Neural progenitor cell (in vitro differentiated cells): Measurements from ENCODE around the gene SLC51B. TPM values are rescaled to one million over a fixed set of nuclear protein-coding genes. Genes with fewer than 3 reads are reported as not detected.

ENCODE experiments used
- DNase-seq: peaks from one replicate; pipeline ENCODE4 v3.0.0-alpha.2; 2016; ENCODE audit warnings: low spot score
- H2AFZ ChIP-seq: fragments of 200-600 bp; sonication (generic); replicated peaks from 2 replicates; pipeline ENCODE4 v1.6.1; 2016; ENCODE audit warnings: antibody characterized with exemption
- H3F3A ChIP-seq: fragments of 200-600 bp; sonication (generic); 2 replicates; pipeline ENCODE4 v1.6.1; 2016; ENCODE audit warnings: antibody characterized with exemption, low read depth
- H3K27ac ChIP-seq: fragments of 200-600 bp; sonication (generic); 2 replicates; pipeline ENCODE4 v1.5.1; 2016; ENCODE audit warnings: mild to moderate bottlenecking
- H3K27me3 ChIP-seq: fragments of 200-600 bp; sonication (generic); 2 replicates; pipeline ENCODE4 v1.6.1; 2016; ENCODE audit warnings: mild to moderate bottlenecking, moderate library complexity
- H3K36me3 ChIP-seq: fragments of 200-600 bp; sonication (generic); 2 replicates; pipeline ENCODE4 v1.5.1; 2016
- H3K4me1 ChIP-seq: fragments of 200-600 bp; sonication (generic); 2 replicates; pipeline ENCODE4 v1.6.1; 2016; ENCODE audit warnings: mixed run types
- H3K4me2 ChIP-seq: fragments of 200-600 bp; sonication (generic); 2 replicates; pipeline ENCODE4 v1.6.1; 2016
- H3K4me3 ChIP-seq: fragments of 200-600 bp; sonication (generic); 2 replicates; pipeline ENCODE4 v1.5.1; 2016
- H3K79me2 ChIP-seq: fragments of 200-600 bp; sonication (generic); 2 replicates; pipeline ENCODE4 v1.6.1; 2016; ENCODE audit warnings: low read depth
- H3K9ac ChIP-seq: fragments of 200-600 bp; sonication (generic); 2 replicates; pipeline ENCODE4 v1.6.1; 2016
- H3K9me3 ChIP-seq: fragments of 200-600 bp; sonication (generic); 2 replicates; pipeline ENCODE4 v1.5.1; 2016; ENCODE audit warnings: low read depth
- H4K20me1 ChIP-seq: fragments of 200-600 bp; sonication (generic); 2 replicates; pipeline ENCODE4 v1.6.1; 2016; ENCODE audit warnings: low read depth
- H3K27ac Mint-ChIP-seq: 3 replicates; pipeline ENCODE4 v1.8.0; 2021; ENCODE audit warnings: mixed read lengths
- H3K27me3 Mint-ChIP-seq: 2 replicates; pipeline ENCODE4 v1.8.0; 2022; ENCODE audit warnings: low read depth, mild to moderate bottlenecking, inconsistent platforms, moderate library complexity, mixed read lengths; ENCODE audit not compliant: insufficient read depth
- H3K36me3 Mint-ChIP-seq: 3 replicates; pipeline ENCODE4 v1.8.0; 2021; ENCODE audit warnings: mixed read lengths
- H3K4me1 Mint-ChIP-seq: 3 replicates; pipeline ENCODE4 v1.8.0; 2021; ENCODE audit warnings: mixed read lengths
- H3K4me3 Mint-ChIP-seq: 3 replicates; pipeline ENCODE4 v1.8.0; 2021; ENCODE audit warnings: mild to moderate bottlenecking, moderate library complexity, mixed read lengths
- H3K9me3 Mint-ChIP-seq: 3 replicates; pipeline ENCODE4 v1.8.0; 2020; ENCODE audit warnings: mixed read lengths
- EZH2 ChIP-seq: fragments of 200-600 bp; sonication (generic); IDR thresholded peaks from 2 replicates; pipeline ENCODE4 v1.6.1; 2017; ENCODE audit warnings: antibody characterized with exemption, mild to moderate bottlenecking, moderate library complexity
- EZH2phosphoT487 ChIP-seq: fragments of 200-600 bp; sonication (generic); IDR thresholded peaks from 2 replicates; pipeline ENCODE4 v1.6.1; 2017; ENCODE audit warnings: antibody characterized with exemption
- total RNA-seq: library from RNA; depleted of rRNA; stranded (reverse); fragments of >200 nt; gene quantifications from 2 replicates; pipeline ENCODE4 v1.2.3, GENCODE V29; 2015; ENCODE audit warnings: low replicate concordance
- TF ChIP-seq, protein P1 (sequence below): fragments of 200-600 bp; sonication (generic); IDR thresholded peaks from 2 replicates; pipeline ENCODE4 v1.5.1; 2017; ENCODE audit warnings: antibody characterized with exemption, mild to moderate bottlenecking

Gene SLC51B
- total RNA-seq, 1 donor from 2014 or later: not detected

DNA sequence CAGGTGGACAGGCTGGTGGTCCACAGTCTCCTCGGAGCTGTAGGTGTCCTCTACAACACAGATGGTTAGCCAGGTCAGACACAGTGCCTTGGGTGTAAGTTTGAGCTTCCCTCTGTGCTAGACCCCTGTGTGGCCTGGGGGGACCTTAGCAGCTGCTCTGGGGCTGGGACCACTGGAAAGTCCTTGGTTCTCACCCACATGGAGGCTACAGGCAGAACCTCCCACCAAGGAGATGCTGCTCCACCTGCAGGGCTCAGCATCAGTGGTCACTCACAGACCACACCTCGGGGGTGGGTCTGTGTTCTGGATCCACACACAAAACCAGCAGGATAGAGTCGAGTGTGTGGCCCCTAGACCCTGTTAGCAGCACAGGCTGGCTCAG, 14.2 kb downstream of the SLC51B start:
- H3K9me3 Mint-ChIP-seq: peaks cover 4% of the 10 kb centered on the region
- Histone ChIP-seq H3K79me2 (no peaks in the 10 kb centered on the region), H2AFZ (no peak overlapping the region), H3K36me3 (no peaks in the 10 kb centered on the region), H3K27me3 (no peaks in the 10 kb centered on the region), H4K20me1 (peaks cover 8% of the 10 kb centered on the region), H3K9me3 (no peaks in the 10 kb centered on the region), H3K4me1 (no peaks in the 10 kb centered on the region), H3F3A (peaks cover 2% of the 10 kb centered on the region), H3K4me3 (no peak overlapping the region), H3K9ac (no peak overlapping the region), H3K4me2 (no peak overlapping the region), H3K27ac (no peak overlapping the region)
- TF ChIP-seq, protein P1, sequence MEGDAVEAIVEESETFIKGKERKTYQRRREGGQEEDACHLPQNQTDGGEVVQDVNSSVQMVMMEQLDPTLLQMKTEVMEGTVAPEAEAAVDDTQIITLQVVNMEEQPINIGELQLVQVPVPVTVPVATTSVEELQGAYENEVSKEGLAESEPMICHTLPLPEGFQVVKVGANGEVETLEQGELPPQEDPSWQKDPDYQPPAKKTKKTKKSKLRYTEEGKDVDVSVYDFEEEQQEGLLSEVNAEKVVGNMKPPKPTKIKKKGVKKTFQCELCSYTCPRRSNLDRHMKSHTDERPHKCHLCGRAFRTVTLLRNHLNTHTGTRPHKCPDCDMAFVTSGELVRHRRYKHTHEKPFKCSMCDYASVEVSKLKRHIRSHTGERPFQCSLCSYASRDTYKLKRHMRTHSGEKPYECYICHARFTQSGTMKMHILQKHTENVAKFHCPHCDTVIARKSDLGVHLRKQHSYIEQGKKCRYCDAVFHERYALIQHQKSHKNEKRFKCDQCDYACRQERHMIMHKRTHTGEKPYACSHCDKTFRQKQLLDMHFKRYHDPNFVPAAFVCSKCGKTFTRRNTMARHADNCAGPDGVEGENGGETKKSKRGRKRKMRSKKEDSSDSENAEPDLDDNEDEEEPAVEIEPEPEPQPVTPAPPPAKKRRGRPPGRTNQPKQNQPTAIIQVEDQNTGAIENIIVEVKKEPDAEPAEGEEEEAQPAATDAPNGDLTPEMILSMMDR: no peak
- no peaks in the 10 kb centered on the region for H3K36me3 Mint-ChIP-seq
- no peak overlapping the region for H3K27ac Mint-ChIP-seq
- peaks cover 17% of the 10 kb centered on the region for H3K4me1 Mint-ChIP-seq
- H3K4me3 Mint-ChIP-seq: no peak overlapping the region
- no peak for DNase-seq
- H3K27me3 Mint-ChIP-seq: peaks cover 4% of the 10 kb centered on the region

DNA sequence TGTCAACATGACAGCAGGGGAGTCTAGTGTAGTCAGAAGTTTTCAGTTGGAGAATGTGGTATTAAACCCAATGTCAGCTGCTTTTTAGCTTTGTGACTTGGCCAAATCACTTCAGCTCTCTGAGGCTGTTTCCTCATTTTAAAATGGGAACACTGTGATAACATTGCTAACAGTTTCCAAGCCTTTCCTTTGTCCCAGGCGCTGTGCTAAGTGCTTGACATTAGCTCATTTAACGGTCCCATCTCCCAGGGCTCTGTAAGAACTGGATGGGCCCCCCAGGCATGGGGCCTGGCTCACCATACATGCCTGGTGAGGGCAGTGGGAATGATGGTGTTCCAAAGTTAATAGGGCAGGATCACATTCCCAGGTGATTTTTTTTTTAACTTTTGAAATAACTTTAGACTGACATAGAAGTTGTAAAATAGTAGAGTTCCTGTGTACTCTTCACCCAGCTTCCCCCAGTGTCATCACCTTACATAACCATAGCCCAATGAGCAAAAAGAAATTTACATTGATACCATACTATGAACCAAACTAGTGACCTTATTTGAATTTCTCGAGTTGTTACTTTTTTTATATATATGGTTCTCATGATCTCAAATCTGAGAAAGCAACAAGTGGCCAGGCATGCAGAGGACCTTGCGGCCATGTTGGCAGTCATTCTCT, 14.9 kb downstream of the SLC51B start:
- Mint-ChIP-seq H3K4me1 (peaks cover 17% of the 10 kb centered on the region), H3K27ac (no peak overlapping the region), H3K4me3 (no peak overlapping the region), H3K9me3 (peaks cover 4% of the 10 kb centered on the region), H3K27me3 (peaks cover 4% of the 10 kb centered on the region), H3K36me3 (no peaks in the 10 kb centered on the region)
- no peak overlapping the region for H3K4me2 ChIP-seq
- H3K27ac ChIP-seq: no peak overlapping the region
- DNase-seq: no peak
- no peak overlapping the region for H3K9ac ChIP-seq
- H3K36me3 ChIP-seq: no peaks in the 10 kb centered on the region
- TF ChIP-seq, protein P1: no peak
- no peak for TF ChIP-seq EZH2
- TF ChIP-seq EZH2phosphoT487: no peak
- no peak overlapping the region for H2AFZ ChIP-seq
- no peaks in the 10 kb centered on the region for H3K9me3 ChIP-seq
- H3K79me2 ChIP-seq: no peaks in the 10 kb centered on the region
- no peaks in the 10 kb centered on the region for H3K27me3 ChIP-seq
- H3K4me3 ChIP-seq: no peak overlapping the region
- H3K4me1 ChIP-seq: peaks cover under 1% of the 10 kb centered on the region
- H3F3A ChIP-seq: peaks cover 2% of the 10 kb centered on the region
- H4K20me1 ChIP-seq: peaks cover 1% of the 10 kb centered on the region

DNA sequence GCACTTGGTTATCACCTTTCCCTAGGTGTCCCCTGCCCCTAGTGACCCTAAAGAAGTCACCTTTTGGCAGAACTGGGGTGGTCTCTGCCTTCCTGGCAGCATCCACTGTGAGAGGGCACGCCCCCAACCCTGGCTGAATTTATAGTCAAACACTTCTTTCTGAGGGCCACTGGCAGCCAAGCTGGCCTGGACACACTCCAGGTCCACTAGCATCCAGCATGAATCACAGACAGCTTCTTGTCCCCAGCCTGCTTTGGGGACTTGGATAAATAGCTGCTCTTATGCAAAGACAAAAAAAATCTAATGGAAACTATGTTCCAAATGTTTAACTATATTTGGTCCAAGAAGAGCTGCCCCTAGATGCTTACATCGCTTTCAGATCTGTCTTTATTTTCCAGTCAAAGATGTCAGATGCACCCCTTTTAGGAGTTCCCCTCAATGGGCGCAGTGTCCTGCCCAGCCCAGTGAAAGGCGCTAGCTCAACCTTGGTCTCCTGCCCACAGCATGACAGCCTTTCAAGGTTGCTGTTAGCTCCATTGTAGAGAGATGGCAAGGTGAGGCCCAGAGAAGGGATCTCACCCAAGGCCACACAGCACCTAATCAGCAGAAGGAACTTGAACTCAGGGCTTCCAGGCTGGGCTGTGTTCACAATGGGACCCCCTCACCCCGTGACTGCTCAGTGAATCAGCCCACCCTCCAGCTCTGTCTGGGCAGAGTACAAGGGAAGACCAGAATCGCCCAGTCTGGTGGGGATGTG, 15.6 kb downstream of the SLC51B start:
- no peaks in the 10 kb centered on the region for H3K36me3 Mint-ChIP-seq
- Histone ChIP-seq H3K27ac (no peak overlapping the region), H3K36me3 (no peaks in the 10 kb centered on the region), H3K79me2 (no peaks in the 10 kb centered on the region), H3K4me3 (no peak overlapping the region), H2AFZ (no peak overlapping the region), H3K9ac (no peak overlapping the region), H3K4me2 (no peak overlapping the region), H3K9me3 (no peaks in the 10 kb centered on the region), H3K4me1 (peaks cover 8% of the 10 kb centered on the region), H3K27me3 (no peaks in the 10 kb centered on the region), H3F3A (peaks cover 8% of the 10 kb centered on the region), H4K20me1 (no peaks in the 10 kb centered on the region)
- H3K9me3 Mint-ChIP-seq: peaks cover 4% of the 10 kb centered on the region
- H3K27me3 Mint-ChIP-seq: peaks cover 8% of the 10 kb centered on the region
- no peak for DNase-seq
- TF ChIP-seq EZH2phosphoT487: no peak
- no peak overlapping the region for H3K4me3 Mint-ChIP-seq
- no peak overlapping the region for H3K27ac Mint-ChIP-seq
- peaks cover 17% of the 10 kb centered on the region for H3K4me1 Mint-ChIP-seq

DNA sequence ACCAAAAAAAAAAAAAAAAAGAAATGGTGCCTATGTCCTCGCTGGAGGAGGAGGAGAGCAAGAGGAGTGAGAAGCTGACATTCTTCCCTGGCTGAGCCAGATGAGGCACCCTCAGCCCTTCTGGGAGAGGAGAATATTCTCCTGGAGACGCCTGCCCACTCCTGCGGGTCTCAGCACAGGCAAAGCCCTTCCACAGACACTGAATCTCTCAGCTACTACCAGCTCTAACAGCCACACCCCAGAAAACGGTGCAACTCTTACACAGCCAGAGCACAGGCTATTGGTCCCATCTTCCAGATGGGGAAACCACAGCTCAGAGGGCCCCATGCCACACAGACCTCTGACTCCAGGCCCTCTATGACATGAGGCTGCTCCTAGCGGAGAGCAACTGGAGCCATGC, 16.9 kb downstream of the SLC51B start:
- H3K9me3 Mint-ChIP-seq: peaks cover 4% of the 10 kb centered on the region
- no peak for DNase-seq
- H3K36me3 Mint-ChIP-seq: no peaks in the 10 kb centered on the region
- Histone ChIP-seq H3K79me2 (no peaks in the 10 kb centered on the region), H2AFZ (no peak overlapping the region), H3F3A (peaks cover 19% of the 10 kb centered on the region), H3K36me3 (no peaks in the 10 kb centered on the region), H3K27me3 (peaks cover 4% of the 10 kb centered on the region), H3K4me3 (no peak overlapping the region), H4K20me1 (no peaks in the 10 kb centered on the region), H3K4me1 (peaks cover 20% of the 10 kb centered on the region), H3K9ac (no peak overlapping the region), H3K9me3 (no peaks in the 10 kb centered on the region), H3K27ac (no peak overlapping the region), H3K4me2 (no peak overlapping the region)
- H3K27me3 Mint-ChIP-seq: peaks cover 12% of the 10 kb centered on the region
- TF ChIP-seq EZH2phosphoT487 (no peak), EZH2 (no peak)
- TF ChIP-seq, protein P1: no peak
- H3K4me3 Mint-ChIP-seq: no peak overlapping the region
- H3K27ac Mint-ChIP-seq: no peak overlapping the region
- peaks cover 18% of the 10 kb centered on the region for H3K4me1 Mint-ChIP-seq
